SK-N-SH treated with all-trans-retinoic acid at 6 μM for 48 hours (cell line): Measurements from ENCODE around the gene RIMS4.

Experiments used
- ATAC-seq: fragments of 200-7000 bp; cut with Tn5 transposase; 3 replicates; pipeline ENCODE4 v1.9.1; 2020; ENCODE audit warnings: mild to moderate bottlenecking, moderate library complexity
- ARNTL ChIP-seq: fragments of 450-650 bp; formaldehyde crosslinking; IDR thresholded peaks from 2 replicates; pipeline ENCODE4 v1.5.0; 2020; ENCODE audit warnings: low read depth, mild to moderate bottlenecking, moderate library complexity, borderline replicate concordance
- BACH2 ChIP-seq: fragments of 250-450 bp; sonication (Bioruptor Pico); IDR thresholded peaks from 2 replicates; pipeline ENCODE4 v1.9.0; 2021; ENCODE audit warnings: mild to moderate bottlenecking, borderline replicate concordance
- CREB5 ChIP-seq: fragments of 250-450 bp; sonication (Bioruptor Pico); IDR thresholded peaks from 2 replicates; pipeline ENCODE4 v1.5.1; 2020; ENCODE audit warnings: low read depth, mild to moderate bottlenecking, moderate library complexity
- CSDC2 ChIP-seq: fragments of 250-450 bp; sonication (Bioruptor Pico); IDR thresholded peaks from 2 replicates; pipeline ENCODE4 v1.5.0; 2020; ENCODE audit warnings: mild to moderate bottlenecking, moderate library complexity
- CSRNP3 ChIP-seq: fragments of 250-450 bp; sonication (Bioruptor Pico); IDR thresholded peaks from 2 replicates; pipeline ENCODE4 v1.5.1; 2021; ENCODE audit warnings: mild to moderate bottlenecking, moderate library complexity
- ESRRG ChIP-seq: fragments of 250-450 bp; sonication (Bioruptor Pico); IDR thresholded peaks from 2 replicates; pipeline ENCODE4 v1.6.1; 2021; ENCODE audit warnings: mild to moderate bottlenecking
- GLIS3 ChIP-seq: fragments of 250-450 bp; sonication (Bioruptor Pico); IDR thresholded peaks from 2 replicates; pipeline ENCODE4 v1.5.0; 2020; ENCODE audit warnings: mild to moderate bottlenecking, moderate library complexity
- ISL1 ChIP-seq: fragments of 250-450 bp; sonication (Bioruptor Pico); IDR thresholded peaks from 2 replicates; pipeline ENCODE4 v2.1.2; 2022; ENCODE audit warnings: mild to moderate bottlenecking, moderate library complexity
- OSR1 ChIP-seq: fragments of 250-450 bp; sonication (Bioruptor Pico); IDR thresholded peaks from 2 replicates; pipeline ENCODE4 v1.8.0; 2022; ENCODE audit warnings: moderate library complexity, mild to moderate bottlenecking, inconsistent platforms
- PATZ1 ChIP-seq: fragments of 250-450 bp; sonication (Bioruptor Pico); IDR thresholded peaks from 2 replicates; pipeline ENCODE4 v1.8.0; 2020; ENCODE audit warnings: mild to moderate bottlenecking, moderate library complexity, borderline replicate concordance
- RARB ChIP-seq: fragments of 250-450 bp; sonication (Bioruptor Pico); IDR thresholded peaks from 2 replicates; pipeline ENCODE4 v1.8.0; 2021; ENCODE audit warnings: mild to moderate bottlenecking, moderate library complexity
- SNAI2 ChIP-seq: fragments of 250-450 bp; sonication (Bioruptor Pico); IDR thresholded peaks from 2 replicates; pipeline ENCODE4 v1.5.0; 2020; ENCODE audit warnings: mild to moderate bottlenecking, moderate library complexity
- TCF4 ChIP-seq: fragments of 250-450 bp; sonication (Bioruptor Pico); IDR thresholded peaks from 2 replicates; pipeline ENCODE4 v1.8.0; 2021; ENCODE audit warnings: mild to moderate bottlenecking, moderate library complexity, borderline replicate concordance
- TOX ChIP-seq: fragments of 250-450 bp; sonication (Bioruptor Pico); IDR thresholded peaks from 2 replicates; pipeline ENCODE4 v1.8.0; 2021; ENCODE audit warnings: mild to moderate bottlenecking, moderate library complexity, borderline replicate concordance
- TSHZ2 ChIP-seq: fragments of 250-450 bp; sonication (Bioruptor Pico); IDR thresholded peaks from 2 replicates; pipeline ENCODE4 v1.5.0; 2020; ENCODE audit warnings: mild to moderate bottlenecking, moderate library complexity
- ZC3H10 ChIP-seq: fragments of 250-450 bp; sonication (Bioruptor Pico); IDR thresholded peaks from 2 replicates; pipeline ENCODE4 v1.5.1; 2021; ENCODE audit warnings: mild to moderate bottlenecking, moderate library complexity
- ZFP3 ChIP-seq: fragments of 250-450 bp; sonication (Bioruptor Pico); IDR thresholded peaks from 2 replicates; pipeline ENCODE4 v1.5.0; 2020; ENCODE audit warnings: mild to moderate bottlenecking, moderate library complexity
- ZFP30 ChIP-seq: fragments of 450-650 bp; formaldehyde crosslinking; IDR thresholded peaks from 2 replicates; pipeline ENCODE4 v1.5.0; 2022; ENCODE audit warnings: mild to moderate bottlenecking, moderate library complexity
- ZNF565 ChIP-seq: fragments of 450-650 bp; formaldehyde crosslinking; conservative IDR thresholded peaks from 2 replicates; pipeline ENCODE4 v1.5.0; 2020; ENCODE audit warnings: low read depth, mild to moderate bottlenecking, moderate library complexity
- ZNF70 ChIP-seq: fragments of 450-650 bp; formaldehyde crosslinking; IDR thresholded peaks from 2 replicates; pipeline ENCODE4 v1.5.0; 2020; ENCODE audit warnings: mild to moderate bottlenecking, moderate library complexity
- ZNF8 ChIP-seq: fragments of 450-650 bp; formaldehyde crosslinking; IDR thresholded peaks from 2 replicates; pipeline ENCODE4 v1.5.0; 2020; ENCODE audit warnings: mild to moderate bottlenecking, moderate library complexity

RIMS4 gene

GRCh38 chr20:44746367-44747165 lies 63.8 kb downstream of the RIMS4 start:
- TF ChIP-seq GLIS3 (CRISPR knock-in tag) = no peak
- TF ChIP-seq ARNTL (CRISPR knock-in tag) = no peak
- no peak for TF ChIP-seq OSR1 (CRISPR knock-in tag)
- no peak for TF ChIP-seq BACH2 (CRISPR knock-in tag)
- no peak for TF ChIP-seq TOX (CRISPR knock-in tag)
- no peak for TF ChIP-seq SNAI2 (CRISPR knock-in tag)
- TF ChIP-seq TCF4 (CRISPR knock-in tag) = no peak
- no peak for TF ChIP-seq ESRRG (CRISPR knock-in tag)
- no peak for TF ChIP-seq PATZ1
- TF ChIP-seq ZNF70 (CRISPR knock-in tag) = no peak
- no peak for TF ChIP-seq ZFP3 (CRISPR knock-in tag)
- no peak for TF ChIP-seq ZC3H10 (CRISPR knock-in tag)
- TF ChIP-seq ZNF565 (CRISPR knock-in tag) = no peak
- no peak for TF ChIP-seq ISL1 (CRISPR knock-in tag)
- no peak for TF ChIP-seq RARB (CRISPR knock-in tag)
- TF ChIP-seq CREB5 (CRISPR knock-in tag) = no peak
- no peak for ATAC-seq

- ATAC-seq = peak; percentile 45
- TF ChIP-seq ESRRG (CRISPR knock-in tag) (no peak), TSHZ2 (no peak), BACH2 (CRISPR knock-in tag) (no peak)
Observed at GRCh38 chr20:44745598-44746366, 64.6 kb downstream of the RIMS4 start, which contains the start of gene KCNK15. KCNK15 (plus strand) TSS chr20:44745865; CDS start chr20:44745911, 46 bp downstream.

- TF ChIP-seq OSR1 (CRISPR knock-in tag) = no peak
- TF ChIP-seq GLIS3 (CRISPR knock-in tag) = no peak
- TF ChIP-seq BACH2 (CRISPR knock-in tag) = no peak
- no peak for TF ChIP-seq TOX (CRISPR knock-in tag)
- no peak for TF ChIP-seq ZNF70 (CRISPR knock-in tag)
- TF ChIP-seq CSDC2 (CRISPR knock-in tag) = no peak
- TF ChIP-seq TCF4 (CRISPR knock-in tag) = no peak
- TF ChIP-seq ZC3H10 (CRISPR knock-in tag) = no peak
- no peak for TF ChIP-seq ZNF8
- no peak for TF ChIP-seq ZNF565 (CRISPR knock-in tag)
- TF ChIP-seq CSRNP3 (CRISPR knock-in tag) = no peak
- no peak for TF ChIP-seq PATZ1
- TF ChIP-seq CREB5 (CRISPR knock-in tag) = no peak
- TF ChIP-seq ZFP30 (CRISPR knock-in tag) = no peak
- ATAC-seq = no peak
Observed at GRCh38 chr20:44745122-44745597, 65.2 kb downstream of the RIMS4 start.
